Activated gamma-delta T cell treated with Interleukin-2 at 50 U/mL for 16 hours (primary cell): ENCODE data around the gene KNSTRN.

Experiments
- DNase-seq: peaks from one replicate; pipeline ENCODE4 v3.0.0-alpha.2; 2020

KNSTRN gene

DNA sequence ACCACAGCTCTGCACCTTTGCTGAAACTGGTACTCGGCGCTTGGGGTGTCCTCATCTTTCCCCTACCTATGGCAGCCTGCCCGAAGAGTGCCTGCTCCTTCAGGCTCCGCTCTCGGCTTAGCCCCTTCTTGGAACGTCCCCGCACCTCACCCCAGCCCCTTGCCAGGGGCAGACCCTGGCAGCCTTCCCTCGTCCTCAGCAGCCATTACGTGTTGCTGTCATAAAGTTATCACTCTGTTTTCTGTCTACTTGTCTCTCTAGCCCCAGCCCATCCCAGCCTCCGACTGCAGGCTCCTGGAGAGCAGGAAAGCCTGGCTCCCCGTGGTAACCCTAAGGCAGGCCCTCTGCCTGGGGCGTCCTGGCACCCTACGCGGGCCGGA lies 53.2 kb downstream of the KNSTRN start:
- no peak for DNase-seq

- DNase-seq, result no peak
Measured at GRCh38 chr15:40436116-40436891, 53.8 kb downstream of the KNSTRN start.

DNA sequence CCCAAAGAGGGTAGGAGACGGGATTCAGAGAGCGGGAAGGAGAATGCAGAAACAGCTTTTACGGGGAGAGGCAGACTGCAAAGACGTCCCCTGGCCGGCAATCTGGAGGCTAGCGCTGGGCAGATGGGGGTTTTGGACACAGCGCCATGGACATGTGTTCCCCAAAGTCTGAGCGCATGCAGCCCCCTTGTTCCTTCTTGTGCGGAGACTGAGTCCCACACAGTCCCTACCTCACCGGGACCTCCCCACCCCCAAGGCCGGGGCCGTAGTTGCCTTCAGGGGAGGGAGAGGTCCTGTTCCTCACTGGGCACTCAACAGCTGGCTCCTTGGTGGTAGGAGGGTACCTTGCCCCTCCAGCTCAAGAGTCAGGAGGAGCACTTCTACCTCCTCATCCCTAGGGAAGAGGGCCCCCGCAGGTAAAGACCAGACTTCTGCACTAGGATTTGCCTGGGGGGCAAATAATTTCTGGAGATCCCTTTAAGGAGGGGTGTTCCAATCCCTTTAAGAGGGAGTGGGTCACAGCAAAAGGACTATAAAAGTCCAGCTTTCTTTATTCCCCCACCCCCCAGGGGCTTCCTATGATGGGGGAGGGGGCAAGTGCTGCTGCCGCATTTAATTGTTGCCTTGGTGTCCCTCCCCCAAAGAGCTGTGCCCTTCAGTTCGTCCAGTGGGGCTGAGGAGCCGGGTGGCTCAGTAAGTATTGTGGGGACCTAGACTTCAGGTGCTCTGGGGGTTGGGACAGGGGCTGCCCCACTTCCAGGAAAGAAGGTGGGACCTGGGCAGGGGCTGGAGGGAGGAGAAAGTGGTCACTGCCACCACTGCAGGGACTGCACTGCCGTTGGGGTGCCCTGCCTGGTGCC lies 54.6 kb downstream of the KNSTRN start:
- DNase-seq, result no peak

DNA sequence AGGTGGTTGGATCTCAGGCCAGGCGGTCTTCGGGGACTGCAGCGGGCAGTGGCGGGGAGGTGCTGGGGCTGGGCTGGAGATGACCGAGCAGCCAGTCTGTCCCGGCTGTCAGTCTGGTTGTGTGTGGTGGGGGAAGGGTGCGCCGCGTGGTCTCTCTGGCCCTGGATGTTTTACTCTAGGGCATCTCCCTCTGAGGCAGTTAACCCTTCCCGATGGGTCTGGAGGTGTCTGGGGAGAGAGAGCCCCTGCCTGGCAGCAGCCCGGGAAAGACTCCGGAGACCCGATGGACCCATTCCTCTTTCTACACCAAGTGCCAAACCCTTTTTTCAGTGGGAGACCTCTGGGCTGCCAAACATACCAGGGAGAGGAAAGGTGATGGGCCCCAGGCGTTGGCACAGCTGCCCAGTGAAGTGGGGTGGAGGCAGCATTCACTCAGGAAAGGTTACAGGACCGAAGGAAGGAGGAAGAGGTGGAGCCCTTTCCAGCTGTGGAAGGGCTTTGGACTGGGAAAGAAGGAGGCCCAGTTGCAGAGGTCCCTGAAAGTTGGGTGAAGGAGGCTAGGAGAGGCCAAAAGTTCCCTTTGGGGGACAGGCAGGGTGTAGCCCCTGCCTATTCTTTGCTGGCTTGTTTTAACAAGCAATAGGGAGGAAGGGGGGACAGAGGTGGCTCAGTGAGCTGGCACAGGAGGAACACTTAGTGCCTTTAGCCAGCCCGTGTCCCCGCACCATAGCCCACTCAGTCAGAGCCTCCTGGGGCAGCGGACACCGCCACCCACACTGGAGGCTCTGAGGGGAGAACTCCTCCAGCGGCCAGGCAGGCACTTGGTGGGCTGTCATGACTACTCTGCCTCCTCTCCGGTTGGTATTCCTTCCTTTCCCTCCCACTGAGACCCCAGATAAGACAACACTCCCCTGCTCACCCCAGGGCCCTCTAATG lies 55.5 kb downstream of the KNSTRN start:
- no peak for DNase-seq

- DNase-seq, result no peak
Measured at GRCh38 chr15:40438712-40439111, 56.2 kb downstream of the KNSTRN start.

DNA sequence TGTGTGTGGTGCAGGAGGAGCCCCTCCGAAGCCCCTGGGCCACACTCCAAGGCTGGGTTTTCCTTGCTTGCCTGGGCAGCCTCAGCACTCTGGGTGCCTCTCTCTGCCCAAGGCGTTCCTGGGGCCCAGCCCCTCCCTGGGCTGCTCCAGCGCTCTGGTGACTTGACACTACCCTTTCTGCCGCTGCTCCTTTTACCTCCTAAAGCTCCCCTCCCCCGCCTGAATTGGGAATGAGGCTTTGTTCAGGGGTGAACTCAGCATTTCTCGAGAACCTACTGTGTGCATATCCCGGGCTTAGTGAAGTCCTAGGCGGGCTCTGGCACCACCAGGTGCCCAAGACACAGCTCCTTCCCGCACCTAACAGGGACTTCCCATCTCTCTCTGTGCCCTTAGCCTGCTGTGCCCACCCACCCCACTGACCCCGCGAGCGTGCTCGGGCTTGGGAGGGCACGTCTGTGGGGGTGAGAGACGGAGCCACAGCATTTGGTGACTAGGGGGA lies 57.0 kb downstream of the KNSTRN start:
- no peak for DNase-seq

- no peak for DNase-seq
Measured at GRCh38 chr15:40439960-40440742, 57.6 kb downstream of the KNSTRN start.

DNA sequence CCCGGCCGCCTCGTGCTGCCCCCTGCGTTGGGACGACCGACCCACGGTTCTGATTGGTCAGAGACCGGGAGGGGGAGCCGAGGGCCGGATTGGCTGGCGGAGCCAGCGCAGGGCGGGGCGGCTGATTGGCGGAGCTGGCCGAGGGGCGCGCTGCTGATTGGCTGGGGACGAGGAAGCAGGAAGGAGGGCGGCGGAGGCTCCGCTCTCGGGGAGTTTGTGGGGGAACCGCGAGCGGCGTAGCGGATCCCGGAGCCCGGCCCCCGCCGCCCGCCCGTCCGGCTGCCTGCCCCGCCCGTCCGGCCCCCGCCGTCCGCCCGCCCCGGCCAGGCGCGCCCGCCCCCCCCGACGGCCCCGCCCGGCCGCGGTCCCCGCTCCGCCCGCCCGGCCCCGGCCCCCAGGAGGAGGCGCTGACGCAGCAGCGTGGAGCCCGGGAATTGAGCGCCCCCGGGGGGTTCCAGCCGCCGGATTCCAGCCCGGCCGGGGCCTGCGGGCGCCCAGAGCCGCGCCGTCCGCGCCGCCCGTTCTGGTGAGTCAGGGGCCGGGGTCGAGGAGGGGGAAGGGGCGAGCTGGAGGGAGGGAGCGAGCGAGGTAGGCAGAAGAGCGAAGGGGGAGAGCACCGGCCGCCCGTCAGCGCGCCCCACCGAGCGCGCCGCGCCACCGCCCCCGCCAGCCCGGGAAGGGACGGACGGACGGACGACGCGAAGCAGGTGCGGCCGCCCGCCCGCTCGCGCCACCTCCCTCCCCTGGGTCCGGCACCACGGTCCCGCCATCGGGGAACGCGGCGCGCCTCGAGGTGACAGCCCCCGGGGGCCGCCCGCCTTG lies 58.4 kb downstream of the KNSTRN start, which contains the start of gene BAHD1:
TSS of gene BAHD1 (plus strand) at position 211 of the 822 bp plus-strand sequence. CDS start 17,512 bp downstream, outside the sequence.
- DNase-seq, result peak; percentile 94

DNA sequence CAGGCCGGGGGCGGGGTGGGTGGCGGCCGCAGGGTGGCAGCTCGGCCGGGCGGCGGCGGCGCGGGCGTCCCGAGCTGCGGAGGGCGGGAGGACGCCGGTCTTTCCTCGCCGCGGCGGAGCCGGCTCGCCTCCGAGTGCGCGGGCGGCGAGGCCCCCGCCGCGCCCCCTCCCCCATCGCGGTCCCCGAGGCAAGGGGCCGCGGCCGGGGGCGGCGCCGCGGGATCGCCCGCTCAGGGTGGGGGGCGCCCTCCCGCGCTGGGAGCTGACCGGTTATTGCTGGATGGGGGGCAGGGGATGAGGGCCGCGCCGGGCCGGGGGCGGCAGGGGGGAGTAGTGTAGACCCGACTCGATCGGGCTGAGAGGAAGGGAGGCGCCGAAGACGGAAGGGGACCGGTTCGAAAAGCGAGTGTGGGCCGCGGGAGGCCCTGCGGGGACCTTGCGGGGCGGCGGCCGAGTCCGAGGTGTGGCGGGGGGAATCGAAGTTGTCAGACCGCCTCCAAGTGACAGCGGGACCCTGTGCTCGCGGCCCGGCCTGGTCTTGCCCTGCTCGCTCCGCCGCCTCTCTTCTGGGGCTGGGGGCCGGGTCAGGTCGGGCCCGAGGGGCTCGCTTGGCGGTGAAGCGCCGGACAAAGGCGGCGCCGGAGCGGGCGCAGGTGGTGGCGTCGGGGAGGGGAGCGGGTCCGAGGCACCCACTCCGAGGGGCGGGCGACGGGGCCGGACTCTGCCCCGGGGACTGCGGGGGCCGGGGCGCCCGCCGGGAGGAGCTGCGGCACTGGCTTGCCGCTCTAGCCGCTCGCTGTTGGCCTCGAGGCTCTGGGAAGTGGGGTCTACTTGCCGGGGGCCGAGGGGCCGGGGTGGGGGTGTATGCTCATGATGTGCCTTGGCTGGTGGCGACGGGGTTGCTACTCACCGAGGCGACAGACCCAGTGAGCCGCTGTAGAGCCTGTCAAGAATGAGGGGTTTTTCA lies 59.3 kb downstream of the KNSTRN start:
- DNase-seq, result peak; percentile 21

DNA sequence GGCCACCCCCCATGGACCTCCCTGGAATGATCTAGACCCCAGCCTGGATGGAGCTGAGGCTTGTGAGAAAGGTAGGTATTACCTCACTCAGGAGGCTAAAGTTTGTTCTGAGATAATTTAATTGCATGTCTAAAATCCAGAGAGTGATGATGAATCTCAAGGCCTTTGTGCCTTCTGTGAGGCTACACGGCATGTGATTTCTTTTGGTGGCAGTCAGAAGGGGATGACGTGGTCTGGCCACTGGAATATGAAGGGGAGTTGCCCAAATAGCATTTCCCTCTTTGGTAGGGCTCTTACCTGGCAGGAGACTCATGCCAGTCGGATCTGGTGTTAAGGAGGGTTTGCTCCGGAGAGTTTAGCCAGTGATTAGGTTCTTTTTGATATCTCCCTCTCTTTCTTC lies 60.7 kb downstream of the KNSTRN start:
- DNase-seq, result no peak

- no peak for DNase-seq
Measured at GRCh38 chr15:40443846-40444245, 61.3 kb downstream of the KNSTRN start.
